SU-DHL-6 (cell line): Measurements from ENCODE around the gene YEATS2.
"Not testable (repeated sequence)": the region's sequence is repeated elsewhere in the genome, so short reads cannot be mapped to it uniquely, and the experiment has no call there.

Experiments used
- H2AFZ ChIP-seq: fragments of 200-600 bp; sonication (generic); 2 replicates; pipeline ENCODE4 v1.6.1; 2014; ENCODE audit warnings: low read depth, mild to moderate bottlenecking, moderate library complexity, mixed read lengths, antibody characterized with exemption, low read length; ENCODE audit not compliant: severe bottlenecking
- H3F3A ChIP-seq: fragments of 200-600 bp; shearing (Covaris generic); 2 replicates; pipeline ENCODE4 v1.6.0; 2016; ENCODE audit warnings: antibody characterized with exemption, mild to moderate bottlenecking; ENCODE audit not compliant: insufficient read depth
- H3K27ac ChIP-seq: fragments of 200-600 bp; sonication (generic); 2 replicates; pipeline ENCODE4 v1.5.1; 2016; ENCODE audit warnings: low read depth, mild to moderate bottlenecking, low read length, moderate library complexity, mixed read lengths
- H3K27me3 ChIP-seq: fragments of 200-600 bp; sonication (generic), shearing (Covaris generic); 2 replicates; pipeline ENCODE4 v1.6.0; 2014; ENCODE audit warnings: mild to moderate bottlenecking, low read length
- H3K36me3 ChIP-seq: fragments of 200-600 bp; sonication (generic); 2 replicates; pipeline ENCODE4 v1.6.1; 2014; ENCODE audit warnings: mild to moderate bottlenecking, low read length, mixed read lengths
- H3K4me2 ChIP-seq: fragments of 300-600, 200-600 bp; shearing (Covaris generic), sonication (generic); 2 replicates; pipeline ENCODE4 v1.6.0; 2014; ENCODE audit warnings: low read length, low read depth, mild to moderate bottlenecking; ENCODE audit not compliant: poor library complexity, severe bottlenecking
- H3K4me3 ChIP-seq: fragments of 200-600 bp; sonication (generic); 2 replicates; pipeline ENCODE4 v1.5.1; 2014; ENCODE audit warnings: antibody characterized with exemption, low read length, mild to moderate bottlenecking, mixed read lengths; ENCODE audit not compliant: insufficient read depth, poor library complexity, severe bottlenecking
- H3K79me2 ChIP-seq: fragments of 200-600 bp; sonication (generic); 2 replicates; pipeline ENCODE4 v1.6.1; 2014; ENCODE audit warnings: mild to moderate bottlenecking, low read length, moderate library complexity; ENCODE audit not compliant: insufficient read depth
- H3K9ac ChIP-seq: fragments of 200-600 bp; sonication (generic); 2 replicates; pipeline ENCODE4 v1.7.0; 2014; ENCODE audit warnings: mild to moderate bottlenecking, low read length
- H3K9me2 ChIP-seq: fragments of 200-600 bp; sonication (generic); replicated peaks from 2 replicates; pipeline ENCODE4 v1.6.1; 2014; ENCODE audit warnings: low read length; ENCODE audit not compliant: insufficient read depth
- H3K9me3 ChIP-seq: fragments of 200-600 bp; sonication (generic); 2 replicates; pipeline ENCODE4 v1.6.1; 2014; ENCODE audit warnings: low read length, mixed read lengths; ENCODE audit not compliant: insufficient read depth
- H4K20me1 ChIP-seq: fragments of 200-600 bp; sonication (generic); 2 replicates; pipeline ENCODE4 v1.6.1; 2014; ENCODE audit warnings: low read depth, mild to moderate bottlenecking, antibody characterized with exemption, low read length, moderate library complexity, mixed read lengths
- CTCF ChIP-seq: fragments of 200-600 bp; sonication (generic); IDR thresholded peaks from one replicate; pipeline ENCODE4 v1.5.1; 2017; ENCODE audit warnings: antibody characterized with exemption, mild to moderate bottlenecking, low read length, moderate library complexity; ENCODE audit not compliant: insufficient read depth, poor library complexity, severe bottlenecking
- EZH2phosphoT487 ChIP-seq: fragments of 200-600 bp; sonication (generic), shearing (Covaris generic); conservative IDR thresholded peaks from 2 replicates; pipeline ENCODE4 v1.6.1; 2018; ENCODE audit warnings: mild to moderate bottlenecking, antibody characterized with exemption, low read length, moderate library complexity, mixed read lengths

The YEATS2 gene

GRCh38 chr3:183779896-183780465 is 82.4 kb downstream of the YEATS2 start:
- no peak overlapping the region for H3K4me3 ChIP-seq
- peaks cover 44% of the 10 kb centered on the region for H3K36me3 ChIP-seq
- H3K4me2 ChIP-seq: no peak overlapping the region
- no peaks in the 10 kb centered on the region for H3K27me3 ChIP-seq
- no peak overlapping the region for H2AFZ ChIP-seq
- H3K79me2 ChIP-seq: no peaks in the 10 kb centered on the region
- H4K20me1 ChIP-seq: no peaks in the 10 kb centered on the region
- TF ChIP-seq CTCF (no peak), EZH2phosphoT487 (no peak)
- no peak overlapping the region for H3K9ac ChIP-seq
- H3K9me2 ChIP-seq: no peaks in the 10 kb centered on the region
- H3K9me3 ChIP-seq: no peaks in the 10 kb centered on the region
- no peak overlapping the region for H3K27ac ChIP-seq
- H3F3A ChIP-seq: no peaks in the 10 kb centered on the region

- TF ChIP-seq CTCF: no peak
- no peak for TF ChIP-seq EZH2phosphoT487
- Histone ChIP-seq H3K9me3 (no peaks in the 10 kb centered on the region), H3K4me3 (no peak overlapping the region), H2AFZ (no peak overlapping the region), H3K4me2 (no peak overlapping the region), H3K36me3 (peaks cover 47% of the 10 kb centered on the region), H3F3A (no peaks in the 10 kb centered on the region), H4K20me1 (no peaks in the 10 kb centered on the region), H3K27ac (no peak overlapping the region), H3K27me3 (no peaks in the 10 kb centered on the region), H3K79me2 (no peaks in the 10 kb centered on the region), H3K9ac (no peak overlapping the region), H3K9me2 (no peaks in the 10 kb centered on the region)
Observed at GRCh38 chr3:183781246-183781645, 83.6 kb downstream of the YEATS2 start.

DNA sequence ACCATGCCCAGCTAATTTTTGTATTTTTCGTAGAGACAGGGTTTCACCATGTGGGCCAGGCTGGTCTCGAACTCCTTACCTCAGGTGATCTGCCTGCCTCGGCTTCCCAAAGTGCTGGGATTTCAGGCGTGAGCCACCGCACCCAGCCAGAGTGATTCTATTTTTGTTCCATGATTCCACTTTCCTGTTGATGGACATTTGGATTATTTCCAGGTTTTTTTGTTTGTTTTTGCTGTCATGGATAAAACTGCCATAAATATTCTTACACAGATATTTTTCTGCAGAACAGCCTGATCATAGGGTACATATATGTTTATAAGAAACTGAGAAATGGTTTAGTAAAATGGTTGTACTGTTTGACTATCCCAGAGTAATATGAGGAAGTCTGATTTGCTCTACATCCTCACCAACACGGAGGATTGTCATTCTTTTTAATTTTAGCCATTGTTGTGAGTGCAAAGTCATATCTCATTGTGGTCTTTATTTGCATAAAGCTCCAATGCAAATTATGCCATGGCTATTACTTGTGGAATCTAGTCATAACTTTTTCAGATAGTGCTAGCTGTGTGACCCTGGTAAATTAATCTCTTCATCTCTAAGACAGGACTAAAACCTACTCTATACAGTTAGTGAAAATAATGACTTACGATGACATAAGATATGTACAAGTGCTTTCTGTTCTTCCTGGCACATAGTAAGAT is 85.1 kb downstream of the YEATS2 start:
- TF ChIP-seq CTCF: no peak
- TF ChIP-seq EZH2phosphoT487: no peak
- Histone ChIP-seq H2AFZ (no peak overlapping the region), H3K36me3 (peaks cover 45% of the 10 kb centered on the region), H3K4me2 (no peak overlapping the region), H3K79me2 (no peaks in the 10 kb centered on the region), H3K4me3 (no peak overlapping the region), H3K27me3 (no peaks in the 10 kb centered on the region), H3K27ac (no peak overlapping the region), H3K9me3 (no peaks in the 10 kb centered on the region), H3F3A (no peaks in the 10 kb centered on the region), H3K9me2 (no peaks in the 10 kb centered on the region), H3K9ac (no peak overlapping the region), H4K20me1 (no peaks in the 10 kb centered on the region)

DNA sequence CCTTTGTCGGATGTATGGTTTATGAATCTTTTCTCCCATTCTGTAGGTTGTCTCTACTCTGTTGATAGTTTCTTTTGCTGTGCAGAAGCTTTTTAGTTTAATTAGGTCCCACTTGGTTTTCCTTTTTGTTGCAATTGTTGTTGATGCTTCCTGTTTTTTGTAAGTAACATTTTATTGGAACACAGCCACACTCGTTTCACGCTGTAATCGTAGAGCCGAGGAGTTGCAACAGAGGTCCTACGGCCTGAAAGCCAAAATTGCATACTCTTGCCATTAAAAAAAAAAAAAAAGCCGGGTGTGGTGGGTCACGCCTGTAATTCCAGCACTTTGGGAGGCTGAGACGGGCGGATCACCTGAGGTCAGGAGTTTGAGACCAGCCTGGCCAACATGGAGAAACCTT is 86.9 kb downstream of the YEATS2 start:
- H3K9ac ChIP-seq, H4K20me1 ChIP-seq, H3K27me3 ChIP-seq, H3K9me3 ChIP-seq, H3K27ac ChIP-seq, H3K79me2 ChIP-seq, H3K9me2 ChIP-seq, H2AFZ ChIP-seq, H3F3A ChIP-seq, H3K4me3 ChIP-seq, H3K4me2 ChIP-seq: not testable (repeated sequence)
- H3K36me3 ChIP-seq: peaks cover 34% of the 10 kb centered on the region
